Umbilical cord (tissue), 2 donors: ENCODE results near the gene PPARG. TPM values are rescaled to one million over a fixed set of nuclear protein-coding genes. Genes with fewer than 3 reads are reported as not detected.
A peak's percentile ranks its signal among the peaks of the same experiment; 100 is the strongest.
"Not testable (repeated sequence)": the region's sequence is repeated elsewhere in the genome, so short reads cannot be mapped to it uniquely, and the experiment has no call there.

Source experiments
- DNase-seq: peaks from one replicate; pipeline ENCODE4 v3.0.0-alpha.2; 2015; ENCODE audit warnings: low spot score
- total RNA-seq: library from RNA; depleted of rRNA; stranded (reverse); fragments of >200 nt; gene quantifications from one replicate; pipeline ENCODE4 v1.2.3, GENCODE V29; 2014; ENCODE audit warnings: low replicate concordance; ENCODE audit not compliant: insufficient read depth

Gene PPARG
- total RNA-seq, 1 donor from 2014 or later = 2.9 TPM

- DNase-seq = no peak
Observed at GRCh38 chr3:12458901-12459300, 170.0 kb downstream of the PPARG start.

- no peak for DNase-seq
Observed at GRCh38 chr3:12460127-12460526, 171.3 kb downstream of the PPARG start.

DNA sequence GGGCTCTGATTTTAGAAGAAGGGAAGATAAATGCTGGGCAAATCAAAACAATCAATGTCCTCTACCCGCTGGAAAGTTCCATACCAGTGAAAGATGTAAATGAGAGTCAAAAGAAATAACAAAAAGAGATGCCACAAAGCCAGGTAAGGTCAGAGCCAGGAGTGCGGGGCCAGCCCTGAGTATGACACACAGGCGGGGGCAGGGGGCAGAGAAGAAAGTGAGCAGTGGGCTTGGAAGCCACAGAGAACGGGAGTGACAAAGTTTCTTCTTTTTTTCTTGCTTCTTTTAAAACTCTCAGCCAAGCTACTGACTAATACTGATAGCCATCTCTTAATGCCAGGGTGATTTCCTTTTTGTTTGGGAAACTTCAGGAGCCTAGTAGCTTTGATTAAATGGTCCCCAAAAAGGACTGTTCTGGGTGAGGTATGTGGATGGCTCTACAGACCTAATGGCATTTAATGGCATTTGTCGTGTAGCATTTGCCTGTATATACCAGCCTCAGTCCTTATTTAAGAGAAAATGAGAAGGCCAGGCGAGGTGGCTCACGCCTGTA, 172.3 kb downstream of the PPARG start:
- no peak for DNase-seq

DNA sequence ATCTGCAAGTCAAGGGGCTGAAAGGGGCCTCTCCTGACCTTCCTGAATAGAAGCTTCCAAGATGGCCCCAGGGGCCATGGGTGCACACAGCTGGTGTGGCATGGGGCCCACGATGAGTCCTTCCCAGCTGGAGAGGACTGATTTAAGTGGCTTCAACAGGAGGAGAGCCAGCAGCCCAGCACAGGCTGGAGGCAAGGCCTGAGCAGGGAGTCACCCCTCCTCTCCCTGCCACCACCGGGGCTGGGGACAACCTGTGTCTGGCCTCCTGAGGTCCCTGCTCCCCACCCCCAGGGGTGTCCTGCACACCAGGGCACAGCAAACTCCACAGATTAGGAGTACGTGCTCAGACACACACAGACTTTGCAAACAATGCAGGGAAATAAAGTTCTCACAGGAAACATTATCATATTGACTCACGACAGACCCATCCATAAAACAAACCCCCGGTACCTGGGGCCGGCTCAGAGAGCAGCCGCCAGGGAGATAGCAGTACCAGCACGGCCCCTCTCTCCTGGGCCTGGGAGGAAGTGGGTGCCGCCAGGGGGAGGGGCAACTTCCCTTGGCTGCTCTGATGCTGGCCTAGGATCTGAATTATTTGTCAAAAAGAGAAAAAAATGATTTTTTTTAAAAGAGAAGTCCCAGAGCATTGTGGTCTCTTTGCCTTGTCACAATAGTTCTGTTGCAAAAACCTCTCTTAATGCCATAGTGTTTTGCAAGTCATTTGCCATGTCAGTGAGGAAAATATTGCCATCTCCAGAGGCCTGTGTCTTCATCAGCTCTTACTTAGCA, 173.5 kb downstream of the PPARG start:
- peak; percentile 11 for DNase-seq

DNA sequence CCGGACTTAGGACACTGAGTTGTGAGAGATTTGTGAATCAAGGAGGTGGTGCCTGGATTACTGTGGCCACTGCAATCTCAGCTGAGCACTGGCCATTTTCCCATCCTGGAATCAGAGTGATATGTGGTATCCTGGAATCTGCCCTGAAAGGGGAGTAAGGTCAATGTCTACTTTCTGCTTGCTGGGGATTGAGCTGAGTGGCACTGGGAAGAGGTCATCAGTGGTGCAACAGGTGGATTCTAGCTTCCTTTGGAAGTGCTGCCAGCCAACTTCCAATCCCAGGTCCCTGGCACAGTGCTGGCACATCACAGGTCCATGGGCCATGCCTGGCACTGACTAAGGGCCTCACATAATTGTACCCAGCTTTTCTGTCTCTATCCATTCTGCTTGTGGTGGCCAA, 174.8 kb downstream of the PPARG start:
- DNase-seq = no peak

GRCh38 chr3:12464181-12464580, 175.3 kb downstream of the PPARG start:
- no peak for DNase-seq

DNA sequence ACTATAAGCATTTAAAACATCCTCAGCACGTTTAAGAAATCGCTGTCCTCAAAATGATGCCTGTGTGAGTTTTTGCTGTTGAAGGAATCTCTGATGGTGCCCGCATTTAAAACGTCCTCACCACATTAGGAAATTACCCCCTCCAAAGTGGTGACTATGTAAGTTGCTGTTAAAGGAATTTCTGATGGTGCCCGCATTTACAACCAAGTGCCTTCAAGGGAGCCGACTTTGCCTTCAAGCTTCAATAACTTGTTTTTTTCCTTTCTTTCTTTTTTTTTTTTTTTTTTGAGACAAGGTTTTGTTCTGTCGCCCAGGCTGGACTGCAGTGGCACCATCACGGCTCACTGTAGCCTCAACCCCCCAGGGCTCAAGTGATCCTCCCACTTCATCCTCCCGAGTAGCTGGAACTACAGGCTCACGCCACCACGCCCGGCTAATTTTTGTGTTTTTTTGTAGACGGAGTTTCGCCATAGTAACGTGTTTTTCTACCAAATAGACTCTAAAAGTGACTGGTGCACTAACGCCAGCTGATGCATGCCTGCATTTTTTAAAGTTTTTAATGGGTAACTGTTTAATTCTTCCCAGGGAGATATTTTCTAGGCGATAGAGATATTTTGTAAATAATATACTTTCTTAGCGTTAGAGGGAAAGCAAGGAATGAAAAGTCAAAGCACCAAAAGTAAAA, 176.4 kb downstream of the PPARG start:
- no peak for DNase-seq

- no peak for DNase-seq
Observed at GRCh38 chr3:12465836-12466225, 177.0 kb downstream of the PPARG start.

GRCh38 chr3:12467746-12468145, 178.9 kb downstream of the PPARG start:
- no peak for DNase-seq

DNA sequence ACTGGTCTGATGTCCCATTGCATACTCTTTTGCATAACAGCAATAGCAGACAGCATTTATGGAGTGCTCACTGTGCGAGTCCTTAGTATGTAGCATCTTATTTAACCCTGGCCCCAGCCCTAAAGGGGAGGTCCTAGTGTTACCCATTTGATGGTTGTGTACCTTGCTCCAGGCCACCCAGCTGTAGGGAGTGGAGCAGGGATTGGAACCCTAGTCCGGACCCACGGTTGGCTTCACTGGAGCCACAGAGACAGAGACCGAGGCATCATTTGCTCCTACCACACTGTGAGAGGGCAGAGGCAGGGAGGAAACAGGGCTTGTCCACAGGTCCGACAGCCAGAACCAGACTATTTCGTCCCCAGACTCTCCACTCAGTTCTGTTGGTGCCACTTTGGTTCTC, 179.4 kb downstream of the PPARG start:
- no peak for DNase-seq

- no peak for DNase-seq
Observed at GRCh38 chr3:12468757-12469156, 179.9 kb downstream of the PPARG start.

DNA sequence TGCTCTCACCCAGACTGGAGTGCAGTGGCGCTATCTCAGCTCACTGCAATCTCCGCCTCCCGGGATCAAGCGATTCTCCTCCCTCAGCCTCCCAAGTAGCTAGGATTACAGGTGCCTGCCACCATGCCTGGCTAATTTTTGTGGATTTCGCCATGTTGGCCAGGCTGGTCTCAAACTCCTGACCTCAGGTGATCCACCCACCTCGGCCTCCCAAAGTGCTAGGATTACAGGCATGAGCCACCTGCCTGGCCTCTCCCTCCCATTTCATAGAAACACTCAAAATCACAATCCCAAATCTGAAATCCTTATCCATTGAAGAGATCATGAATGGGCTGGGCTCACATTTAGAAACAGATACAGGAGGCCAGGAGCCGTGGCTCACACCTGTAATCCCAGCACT, 180.4 kb downstream of the PPARG start:
- DNase-seq = not testable (repeated sequence)

- no peak for DNase-seq
Observed at GRCh38 chr3:12470111-12470510, 181.2 kb downstream of the PPARG start.

- DNase-seq = no peak
Observed at GRCh38 chr3:12470680-12471079, 181.8 kb downstream of the PPARG start.

DNA sequence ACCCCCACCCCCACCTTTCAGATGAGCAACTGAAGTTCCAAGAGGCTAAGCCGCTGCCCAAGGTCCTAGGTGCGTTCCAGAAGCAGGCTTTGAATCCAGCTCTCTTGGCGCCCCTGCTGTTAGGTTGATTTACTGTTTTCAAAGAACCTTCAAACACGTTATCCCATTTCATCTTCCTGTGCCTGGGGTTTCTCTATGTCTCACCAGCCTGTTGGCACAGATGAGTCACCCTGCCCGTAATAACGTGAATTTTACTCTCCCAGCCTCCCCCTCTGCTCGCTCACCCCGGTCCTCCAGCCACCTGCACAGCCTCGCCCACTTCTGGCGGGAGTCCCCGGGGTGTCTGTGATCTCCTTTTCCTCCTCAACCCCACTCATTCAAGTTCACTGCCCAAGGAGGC, 182.4 kb downstream of the PPARG start:
- DNase-seq = no peak

GRCh38 chr3:12472000-12472610, 183.2 kb downstream of the PPARG start:
- peak; percentile 76 for DNase-seq

DNA sequence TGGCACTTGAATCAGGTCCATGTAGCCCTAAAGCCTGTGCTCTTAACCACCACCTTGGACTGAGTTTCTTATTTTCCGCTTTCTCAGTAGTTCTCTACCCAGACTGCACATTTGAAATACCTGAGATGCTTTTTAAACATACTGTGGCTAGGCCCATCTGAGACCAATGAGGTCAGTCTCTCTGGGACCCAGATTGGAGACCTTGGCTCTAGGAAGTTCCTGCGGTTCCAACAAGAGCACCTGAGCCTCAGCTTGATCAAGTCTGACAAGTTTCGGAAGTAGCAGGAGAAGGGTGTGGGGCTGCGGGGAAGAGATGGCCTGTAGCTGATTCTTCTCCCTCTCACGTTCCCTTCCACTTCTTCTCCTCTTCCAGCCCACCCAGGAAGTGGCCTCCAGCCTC, 183.9 kb downstream of the PPARG start:
- no peak for DNase-seq

DNA sequence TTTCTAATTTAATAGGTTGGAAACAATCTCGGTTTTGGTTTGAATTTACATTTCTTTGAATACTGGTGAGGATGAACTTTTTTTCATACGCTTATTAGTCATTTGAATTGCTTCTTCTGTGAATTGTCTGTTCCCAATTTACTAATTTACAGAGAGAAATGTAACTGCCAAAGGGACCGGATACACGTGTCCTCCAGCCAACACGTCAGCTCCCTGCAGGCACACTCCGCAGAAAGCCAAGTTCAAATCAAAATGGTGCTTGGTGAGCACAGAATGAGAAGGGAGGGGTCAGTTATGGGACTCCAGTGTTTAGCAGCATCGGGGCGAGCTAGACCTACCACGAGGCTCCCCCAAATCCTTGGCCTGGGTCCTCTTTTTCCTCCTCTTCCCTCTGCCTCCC, 184.6 kb downstream of the PPARG start:
- DNase-seq = no peak

GRCh38 chr3:12476238-12476897, 187.5 kb downstream of the PPARG start:
- no peak for DNase-seq

DNA sequence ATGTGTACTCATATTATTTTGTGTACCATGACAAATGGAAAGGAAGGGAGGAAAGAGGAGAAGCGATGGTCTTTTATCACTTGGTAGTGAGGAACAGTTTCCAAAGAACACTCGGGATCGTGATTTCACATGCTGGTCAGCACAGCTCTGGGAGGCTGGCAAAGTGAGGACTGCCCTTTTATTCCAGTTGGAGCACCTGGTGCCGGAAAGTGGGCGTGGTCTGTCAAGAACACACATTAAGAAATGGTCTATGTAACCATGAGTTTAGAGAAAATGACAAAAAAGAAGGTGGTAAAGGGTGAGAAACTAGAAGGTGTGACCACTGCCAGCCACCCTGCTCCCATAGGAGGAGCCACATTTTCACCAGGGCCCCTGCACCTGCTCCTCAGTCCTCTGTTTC, 188.4 kb downstream of the PPARG start:
- no peak for DNase-seq

DNA sequence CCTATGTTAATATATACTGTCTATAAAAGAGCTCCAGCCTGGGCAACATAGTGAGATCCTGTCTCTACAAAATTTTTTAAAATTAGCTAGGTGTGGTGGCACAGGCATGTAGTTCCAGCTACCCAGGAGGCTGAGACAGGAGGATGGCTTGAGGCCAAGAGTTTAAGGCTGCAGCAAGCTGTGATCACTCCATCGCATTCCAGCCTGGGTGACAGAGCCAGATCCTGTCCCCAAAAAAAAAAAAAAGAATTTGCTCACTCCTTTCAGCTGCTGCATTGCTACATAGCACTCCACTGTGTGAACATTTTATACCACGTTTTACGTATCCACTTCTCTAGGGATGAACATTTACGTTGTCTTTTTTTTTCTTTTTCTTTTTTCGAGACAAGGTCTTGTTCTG, 189.5 kb downstream of the PPARG start:
- no peak for DNase-seq

DNA sequence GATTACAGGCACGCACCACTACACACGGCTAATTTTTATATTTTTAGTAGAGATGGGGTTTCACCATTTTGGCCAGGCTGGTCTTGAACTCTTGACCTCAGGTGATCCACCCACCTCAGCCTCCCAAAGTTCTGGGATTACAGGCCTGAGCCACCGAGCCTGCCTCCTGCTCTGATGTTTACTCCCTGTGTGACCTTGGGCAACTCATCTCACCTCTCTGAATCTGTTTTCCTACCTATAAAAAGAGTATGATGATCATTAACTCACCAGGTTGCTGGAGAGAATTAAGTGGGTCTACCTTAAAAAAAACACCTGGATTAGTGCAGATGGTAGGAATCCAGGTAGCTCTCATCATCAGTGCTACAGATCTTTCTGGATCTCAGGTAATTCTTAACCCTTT, 190.3 kb downstream of the PPARG start:
- DNase-seq = not testable (repeated sequence)
